SK-N-SH treated with all-trans-retinoic acid at 6 μM for 48 hours (cell line): ENCODE data around the gene HPS5.
"Not testable (repeated sequence)": the region's sequence is repeated elsewhere in the genome, so short reads cannot be mapped to it uniquely, and the experiment has no call there.

Experiments
- OSR1 ChIP-seq: fragments of 250-450 bp; sonication (Bioruptor Pico); IDR thresholded peaks from 2 replicates; pipeline ENCODE4 v1.8.0; 2022; ENCODE audit warnings: moderate library complexity, mild to moderate bottlenecking, inconsistent platforms
- ZFP30 ChIP-seq: fragments of 450-650 bp; formaldehyde crosslinking; IDR thresholded peaks from 2 replicates; pipeline ENCODE4 v1.5.0; 2022; ENCODE audit warnings: mild to moderate bottlenecking, moderate library complexity

DNA sequence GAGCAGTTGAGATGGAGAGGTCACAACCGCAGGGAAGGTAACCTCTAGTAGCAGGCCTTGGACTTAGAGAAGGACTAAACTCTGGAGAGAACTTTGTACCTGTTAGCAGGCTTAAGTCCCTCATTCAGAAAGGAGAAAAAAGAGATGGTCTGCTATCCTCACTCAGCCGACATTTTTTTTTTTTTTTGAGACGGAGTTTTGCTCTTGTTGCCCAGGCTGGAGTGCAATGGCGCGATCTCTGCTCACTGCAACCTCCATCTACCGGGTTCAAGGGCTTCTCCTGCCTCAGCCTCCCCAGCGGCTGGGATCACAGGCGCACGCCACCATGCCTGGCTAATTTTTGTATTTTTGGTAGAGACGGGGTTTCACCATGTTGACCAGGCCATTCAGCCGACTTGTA, 1.9 kb upstream of the HPS5 start:
- TF ChIP-seq OSR1, ZFP30 (CRISPR knock-in tag): not testable (repeated sequence)
